ENCODE data around the gene CDKN3. TPM values are rescaled to one million over a fixed set of nuclear protein-coding genes. Genes with fewer than 3 reads are reported as not detected.

CDKN3 gene
- total RNA-seq, 2 donors from 2014 or later, result 3.6 to 11.1 TPM

- Histone ChIP-seq H3K27ac (no peak overlapping the region), H3K4me1 (peaks cover 0 to 19% of the 10 kb centered on the region in 2 donors), H3K27me3 (no peaks in the 10 kb centered on the region), H3K9me3 (no peaks in the 10 kb centered on the region), H3K4me3 (no peak overlapping the region), H3K36me3 (no peaks in the 10 kb centered on the region)
- DNase-seq (ENCODE audit: low spot score), result no peak
- TF ChIP-seq CTCF (IDR thresholded peaks at IDR 0.05), result no peak
These were observed 47.2 kb downstream of the CDKN3 start for GRCh38 chr14:54443981-54444380.

- no peak for DNase-seq (ENCODE audit: low spot score)
- no peak overlapping the region for H3K4me3 ChIP-seq
- H3K27ac ChIP-seq, result no peak overlapping the region
- H3K4me1 ChIP-seq, result peaks cover 0 to 13% of the 10 kb centered on the region in 2 donors
- no peak for TF ChIP-seq CTCF (IDR thresholded peaks at IDR 0.05)
- no peaks in the 10 kb centered on the region for H3K9me3 ChIP-seq
- H3K36me3 ChIP-seq, result no peaks in the 10 kb centered on the region
- no peaks in the 10 kb centered on the region for H3K27me3 ChIP-seq
These were observed 47.9 kb downstream of the CDKN3 start for GRCh38 chr14:54444681-54445080.

GRCh38 chr14:54446161-54446693, 49.4 kb downstream of the CDKN3 start:
- no peaks in the 10 kb centered on the region for H3K27me3 ChIP-seq
- no peak for TF ChIP-seq CTCF (IDR thresholded peaks at IDR 0.05)
- H3K4me3 ChIP-seq, result no peak overlapping the region
- DNase-seq (ENCODE audit: low spot score), result no peak
- H3K4me1 ChIP-seq, result peaks cover 0 to 4% of the 10 kb centered on the region in 2 donors
- no peaks in the 10 kb centered on the region for H3K9me3 ChIP-seq
- no peak overlapping the region for H3K27ac ChIP-seq
- no peaks in the 10 kb centered on the region for H3K36me3 ChIP-seq

GRCh38 chr14:54447231-54447692, 50.5 kb downstream of the CDKN3 start:
- Histone ChIP-seq H3K4me1 (no peaks in the 10 kb centered on the region), H3K9me3 (no peaks in the 10 kb centered on the region), H3K27me3 (no peaks in the 10 kb centered on the region), H3K27ac (no peak overlapping the region), H3K4me3 (no peak overlapping the region), H3K36me3 (no peaks in the 10 kb centered on the region)
- TF ChIP-seq CTCF (IDR thresholded peaks at IDR 0.05), result no peak
- no peak for DNase-seq (ENCODE audit: low spot score)

- no peak overlapping the region for H3K4me3 ChIP-seq
- TF ChIP-seq CTCF (IDR thresholded peaks at IDR 0.05), result no peak
- H3K9me3 ChIP-seq, result no peaks in the 10 kb centered on the region
- H3K36me3 ChIP-seq, result no peaks in the 10 kb centered on the region
- H3K27ac ChIP-seq, result no peak overlapping the region
- no peaks in the 10 kb centered on the region for H3K4me1 ChIP-seq
- H3K27me3 ChIP-seq, result no peaks in the 10 kb centered on the region
- no peak for DNase-seq (ENCODE audit: low spot score)
These were observed 53.7 kb downstream of the CDKN3 start for GRCh38 chr14:54450535-54450934.

- H3K27ac ChIP-seq, result no peak overlapping the region
- no peaks in the 10 kb centered on the region for H3K36me3 ChIP-seq
- TF ChIP-seq CTCF (IDR thresholded peaks at IDR 0.05), result no peak
- DNase-seq (ENCODE audit: low spot score), result no peak
- H3K4me3 ChIP-seq, result no peak overlapping the region
- no peaks in the 10 kb centered on the region for H3K9me3 ChIP-seq
- H3K27me3 ChIP-seq, result no peaks in the 10 kb centered on the region
- H3K4me1 ChIP-seq, result no peaks in the 10 kb centered on the region
These were observed 54.4 kb downstream of the CDKN3 start for GRCh38 chr14:54451121-54451601.

All from right atrium auricular region (tissue), 2 donors.